Spinal cord (tissue), 10 donors: ENCODE measurements around the gene HMMR. TPM values are rescaled to one million over a fixed set of nuclear protein-coding genes. Genes with fewer than 3 reads are reported as not detected.
A peak's percentile ranks its signal among the peaks of the same experiment; 100 is the strongest.
"Not testable (repeated sequence)": the region's sequence is repeated elsewhere in the genome, so short reads cannot be mapped to it uniquely, and the experiment has no call there.

ENCODE experiments used
- DNase-seq, 6 donors: peaks; one replicate each; pipeline versions ENCODE4 v3.0.0 to v3.0.0-alpha.2; 2013 to 2015; ENCODE audit warnings: low spot score in 6 of 6, low read depth in 4 of 6
- H3K27ac ChIP-seq: one replicate; pipeline ENCODE4 v1.5.1; 2013; ENCODE audit warnings: low read depth, low read length, control low read depth
- H3K27me3 ChIP-seq: one replicate; pipeline ENCODE4 v1.6.1; 2013; ENCODE audit warnings: low read length; ENCODE audit not compliant: control insufficient read depth, insufficient read depth
- H3K36me3 ChIP-seq: one replicate; pipeline ENCODE4 v1.6.1; 2013; ENCODE audit warnings: low read length; ENCODE audit not compliant: control insufficient read depth, insufficient read depth
- H3K4me1 ChIP-seq: one replicate; pipeline ENCODE4 v1.6.1; 2013; ENCODE audit warnings: low read length; ENCODE audit not compliant: control insufficient read depth, insufficient read depth
- H3K4me3 ChIP-seq: one replicate; pipeline ENCODE4 v1.5.1; 2013; ENCODE audit warnings: low read depth, low read length, control low read depth
- H3K9me3 ChIP-seq: one replicate; pipeline ENCODE4 v1.6.1; 2013; ENCODE audit warnings: low read length; ENCODE audit not compliant: control insufficient read depth, insufficient read depth
- WGBS: methylation state at CpG from one replicate; pipeline ENCODE4 v1.1.5; 2013; ENCODE audit warnings: missing lambda C conversion rate; ENCODE audit not compliant: insufficient coverage; 5-methylcytosine and 5-hydroxymethylcytosine counted together
- polyA plus RNA-seq, 2 donors: library from polyadenylated mRNA; unstranded; fragments of 120-200 nt; gene quantifications; one replicate each; pipeline ENCODE4 v1.2.1, GENCODE V29; 2013; ENCODE audit not compliant: insufficient read length in 2 of 2
- total RNA-seq, 2 donors: library from RNA; depleted of rRNA in 1 of 2; stranded (reverse); fragments of 120-200 nt in 1 of 2; fragments of >200 nt in 1 of 2; gene quantifications; one replicate each; pipeline versions ENCODE4 v1.2.3 to v1.2.4, GENCODE V29; 2013 to 2014
- donor health status: healthy.

The HMMR gene
- total and polyA plus RNA-seq, 4 donors: 4.5 to 12.2 (median 8.0) TPM

GRCh38 chr5:163455406-163455805 lies 5.0 kb upstream of the HMMR start:
- DNase-seq, H3K9me3 ChIP-seq, H3K27ac ChIP-seq, H3K4me3 ChIP-seq, H3K27me3 ChIP-seq, H3K4me1 ChIP-seq: not testable (repeated sequence)
- 96% methylated on average over 8 of the region's 17 CpGs for WGBS
- H3K36me3 ChIP-seq: peaks cover 14% of the 10 kb centered on the region

- no peaks in the 10 kb centered on the region for H3K27me3 ChIP-seq
- peaks cover 14% of the 10 kb centered on the region for H3K36me3 ChIP-seq
- WGBS: no CpG with 5 or more reads among the region's 2 CpGs
- DNase-seq: no peak
- no peak overlapping the region for H3K4me3 ChIP-seq
- H3K4me1 ChIP-seq: peaks cover 11% of the 10 kb centered on the region
- H3K27ac ChIP-seq: no peak overlapping the region
- H3K9me3 ChIP-seq: no peaks in the 10 kb centered on the region
These were observed 4.3 kb upstream of the HMMR start for GRCh38 chr5:163456029-163456589.

- DNase-seq: no peak
- peaks cover 10% of the 10 kb centered on the region for H3K36me3 ChIP-seq
- no peak overlapping the region for H3K27ac ChIP-seq
- H3K9me3 ChIP-seq: no peaks in the 10 kb centered on the region
- H3K4me3 ChIP-seq: no peak overlapping the region
- H3K27me3 ChIP-seq: no peaks in the 10 kb centered on the region
- no CpG with 5 or more reads among the region's 7 CpGs for WGBS
- peaks cover 11% of the 10 kb centered on the region for H3K4me1 ChIP-seq
These were observed 3.6 kb upstream of the HMMR start for GRCh38 chr5:163456840-163457239.

GRCh38 chr5:163458778-163459385 lies 1.6 kb upstream of the HMMR start:
- H3K4me3 ChIP-seq: peak overlapping the region; percentile 86
- H3K27ac ChIP-seq: peak overlapping the region; percentile 99
- no peak for DNase-seq
- no peaks in the 10 kb centered on the region for H3K9me3 ChIP-seq
- H3K4me1 ChIP-seq: peaks cover 11% of the 10 kb centered on the region
- WGBS: no CpG with 5 or more reads among the region's 6 CpGs
- no peaks in the 10 kb centered on the region for H3K27me3 ChIP-seq
- H3K36me3 ChIP-seq: peaks cover 9% of the 10 kb centered on the region

GRCh38 chr5:163459462-163459818 lies 992 bp upstream of the HMMR start:
- peak overlapping the region; percentile 86 for H3K4me3 ChIP-seq
- WGBS: 0% methylated on average over 12 of the region's 12 CpGs
- H3K9me3 ChIP-seq: no peaks in the 10 kb centered on the region
- no peaks in the 10 kb centered on the region for H3K27me3 ChIP-seq
- peaks cover 6% of the 10 kb centered on the region for H3K36me3 ChIP-seq
- no peak for DNase-seq
- peaks cover 11% of the 10 kb centered on the region for H3K4me1 ChIP-seq
- H3K27ac ChIP-seq: peak overlapping the region; percentile 99

- Histone ChIP-seq H3K4me1 (peaks cover 11% of the 10 kb centered on the region), H3K9me3 (no peaks in the 10 kb centered on the region), H3K27me3 (no peaks in the 10 kb centered on the region), H3K27ac (peak within 1 kb of the TSS; percentile 99), H3K36me3 (peaks cover 6% of the 10 kb centered on the region), H3K4me3 (peak within 1 kb of the TSS; percentile 86)
- peak; percentile 96 to 99 (median 98) for DNase-seq
- under 1% methylated on average over 59 of the region's 59 CpGs for WGBS
These were observed 442 bp upstream of the HMMR start, which contains the start of gene NUDCD2 for GRCh38 chr5:163459819-163460561. TSS of gene NUDCD2 (minus strand) at chr5:163460102. CDS start at chr5:163460050, 52 bp downstream.

GRCh38 chr5:163463063-163463435 lies 2.6 kb downstream of the HMMR start:
- H3K9me3 ChIP-seq: no peaks in the 10 kb centered on the region
- H3K4me1 ChIP-seq: peaks cover 8% of the 10 kb centered on the region
- H3K27ac ChIP-seq: no peak overlapping the region
- H3K4me3 ChIP-seq: no peak overlapping the region
- no peak for DNase-seq
- no peaks in the 10 kb centered on the region for H3K27me3 ChIP-seq
- no peaks in the 10 kb centered on the region for H3K36me3 ChIP-seq

GRCh38 chr5:163467682-163468081 lies 7.2 kb downstream of the HMMR start:
- Histone ChIP-seq H3K9me3 (no peaks in the 10 kb centered on the region), H3K4me3 (no peak overlapping the region), H3K4me1 (no peaks in the 10 kb centered on the region), H3K27me3 (no peaks in the 10 kb centered on the region), H3K36me3 (no peaks in the 10 kb centered on the region), H3K27ac (no peak overlapping the region)
- DNase-seq: no peak
- WGBS: no CpG with 5 or more reads among the region's 4 CpGs

- no peak overlapping the region for H3K4me3 ChIP-seq
- H3K36me3 ChIP-seq: no peaks in the 10 kb centered on the region
- WGBS: 100% methylated on average over 1 of the region's 3 CpGs
- DNase-seq: peak in 1 of 6 donors; percentile 3
- H3K27ac ChIP-seq: no peak overlapping the region
- H3K27me3 ChIP-seq: no peaks in the 10 kb centered on the region
- H3K9me3 ChIP-seq: no peaks in the 10 kb centered on the region
- no peaks in the 10 kb centered on the region for H3K4me1 ChIP-seq
These were observed 13.3 kb downstream of the HMMR start for GRCh38 chr5:163473635-163474243.
